ENCODE measurements around the gene KCNQ5.

Gene KCNQ5

DNA sequence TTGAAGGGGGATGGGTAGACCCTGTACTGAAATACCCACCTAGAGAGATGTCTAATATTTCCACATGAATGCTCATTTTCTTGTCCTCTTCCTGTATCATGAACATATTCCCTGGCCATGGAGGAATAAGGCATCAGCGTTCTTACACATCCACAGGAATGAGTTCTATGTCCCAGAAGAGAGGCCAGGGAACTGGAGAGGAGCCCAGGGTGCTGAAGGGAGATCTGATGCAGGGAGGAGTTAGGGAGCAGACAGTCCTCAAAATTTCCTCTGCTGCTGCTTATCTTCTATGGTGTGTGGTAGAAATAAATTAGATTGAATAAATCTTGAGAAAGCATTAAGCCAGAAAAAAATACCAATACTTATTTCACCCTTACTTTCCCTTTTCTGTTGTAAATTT, 295.0 kb downstream of the KCNQ5 start:
- peak; percentile 1 for DNase-seq

DNA sequence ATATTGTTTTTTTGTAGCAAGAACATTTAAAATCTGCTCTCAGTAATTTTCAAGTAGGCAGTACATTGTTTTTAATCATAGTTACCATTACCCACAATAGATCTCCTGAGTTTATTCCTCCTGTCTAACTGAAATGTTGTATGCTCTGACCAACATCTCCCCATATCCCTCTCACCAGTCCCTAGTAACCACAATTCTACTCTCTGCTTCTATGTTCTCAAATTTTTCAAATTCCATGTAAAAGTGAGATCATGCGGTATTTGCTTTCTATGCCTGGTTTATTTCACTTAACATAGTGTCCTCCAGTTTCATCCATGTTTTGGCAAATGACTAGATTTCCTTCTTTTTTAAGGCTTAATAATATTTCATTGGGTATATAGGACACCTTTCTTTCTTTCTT, 300.5 kb downstream of the KCNQ5 start:
- DNase-seq: peak; percentile 11

DNA sequence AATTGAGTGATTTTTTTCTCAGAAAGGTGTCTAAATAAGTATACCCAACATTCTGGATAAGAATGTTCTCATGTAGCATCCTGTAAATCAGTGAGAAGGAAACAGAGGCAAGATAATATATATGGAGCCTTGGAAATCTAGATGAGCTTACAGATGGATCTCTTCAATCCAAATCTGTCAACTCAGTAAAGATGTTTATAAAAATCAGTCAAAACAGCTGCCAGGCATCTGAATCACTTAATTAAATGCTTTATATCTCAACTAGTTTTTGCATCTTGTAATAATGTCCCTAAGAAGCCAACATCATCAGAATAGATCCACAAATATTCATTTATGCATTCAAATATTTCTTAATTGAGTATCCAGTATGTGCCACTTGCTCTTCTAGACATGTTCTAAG, 303.3 kb downstream of the KCNQ5 start:
- DNase-seq: no peak

DNA sequence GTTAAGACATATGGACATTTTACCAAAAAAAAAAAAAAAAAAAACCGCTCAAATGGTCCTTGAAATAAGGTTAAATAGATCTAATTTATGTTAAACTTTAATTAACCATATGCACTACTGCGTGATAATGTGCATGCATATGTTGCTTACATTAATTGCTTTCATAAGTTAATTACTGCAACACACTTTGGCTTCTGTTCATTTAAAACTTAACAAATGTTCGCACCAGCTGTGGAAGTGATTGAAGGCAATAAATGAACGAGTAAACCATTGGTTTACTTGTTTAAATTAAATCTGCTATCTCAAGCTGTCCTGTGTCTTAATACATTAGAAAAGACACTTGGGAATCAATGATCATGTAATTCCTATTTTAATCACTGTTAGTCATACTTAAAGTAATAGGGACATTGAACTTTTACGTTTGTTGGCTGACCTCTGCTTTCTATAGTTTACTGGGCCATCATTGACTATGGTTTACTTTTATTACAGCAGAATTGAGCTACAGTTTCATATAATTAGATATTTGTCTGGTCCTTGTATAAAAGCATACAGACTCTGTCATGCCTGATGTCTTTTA, 308.8 kb downstream of the KCNQ5 start:
- DNase-seq: no peak

DNA sequence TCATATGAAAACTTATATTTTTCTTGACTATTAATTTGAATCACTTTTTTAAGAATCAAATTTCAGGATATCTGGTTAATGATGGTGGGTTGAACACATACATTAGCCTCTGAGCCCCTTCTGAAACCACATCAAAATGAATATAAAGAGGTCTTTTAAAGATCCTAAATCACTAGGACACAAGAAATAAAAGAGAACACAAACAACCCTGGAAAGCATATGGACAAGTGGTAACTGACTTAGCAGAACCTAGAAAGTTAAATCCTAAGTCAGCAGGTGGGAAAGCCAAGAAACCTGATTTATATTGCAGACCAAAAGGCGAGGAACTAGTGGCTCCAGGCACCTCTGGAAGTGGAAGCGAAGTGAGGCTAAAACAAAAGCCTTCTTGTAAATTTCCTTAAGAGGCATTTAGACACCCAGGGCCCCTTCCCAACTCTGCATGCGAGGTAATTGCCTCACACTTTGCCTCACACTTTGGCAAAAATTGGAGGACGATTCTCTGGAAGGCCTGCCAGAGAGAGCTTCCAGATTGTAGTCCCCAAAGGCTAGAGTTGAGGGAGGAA, 309.5 kb downstream of the KCNQ5 start:
- no peak for DNase-seq

DNA sequence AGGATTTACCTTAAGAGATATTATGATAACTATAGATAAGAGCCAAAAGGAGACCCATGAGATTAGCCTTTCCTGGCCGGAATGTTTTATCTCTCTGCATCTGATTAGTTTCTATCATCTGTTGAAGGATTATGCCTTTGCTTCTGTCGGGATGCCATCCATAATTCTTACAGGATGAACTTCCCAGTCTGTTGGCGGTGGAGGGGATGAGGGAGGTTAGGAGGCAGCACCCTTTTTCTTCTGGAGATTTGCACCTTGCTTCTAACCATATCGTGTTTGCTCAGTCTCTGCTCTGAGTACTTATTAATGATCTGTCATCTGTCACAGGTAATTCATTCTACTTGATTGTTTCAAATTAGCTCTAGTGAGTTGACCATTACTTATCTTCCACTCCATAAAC, 311.4 kb downstream of the KCNQ5 start:
- DNase-seq: no peak

DNA sequence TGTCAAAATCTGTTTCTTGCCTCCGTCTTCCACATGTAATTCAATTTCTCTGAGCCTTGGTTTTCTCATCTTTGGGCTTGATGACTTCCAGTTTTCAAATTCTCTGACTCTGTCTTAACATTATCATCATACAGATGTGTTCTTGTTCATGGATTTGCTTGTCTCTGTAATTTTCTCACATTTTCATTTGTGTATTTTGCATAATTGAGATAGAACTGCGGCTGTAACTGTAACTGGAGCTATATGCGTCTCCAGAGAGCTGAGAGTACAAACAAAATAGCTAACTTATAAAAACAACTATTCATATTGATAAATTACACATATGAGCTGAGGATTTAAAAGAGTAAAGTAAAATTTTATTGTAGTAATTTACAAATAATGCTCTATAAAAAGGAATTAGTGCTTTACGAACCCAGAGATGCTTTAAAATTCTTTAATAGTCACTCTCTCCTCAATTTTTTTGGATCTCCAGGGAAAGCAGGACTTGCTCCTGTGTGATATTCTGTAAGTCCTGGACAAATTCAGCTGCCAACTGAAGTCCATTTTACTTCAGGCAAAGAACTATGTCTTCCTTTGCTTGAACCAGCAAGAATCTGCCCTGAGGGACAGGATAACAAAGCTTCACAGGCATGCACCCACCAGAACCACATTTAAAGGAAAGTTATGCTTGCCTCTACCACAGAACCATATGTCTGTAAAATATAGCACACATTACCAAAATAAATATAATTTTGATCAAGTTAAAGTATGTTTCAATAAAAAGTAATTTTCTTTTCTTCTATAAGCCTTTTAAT, 315.1 kb downstream of the KCNQ5 start:
- DNase-seq: no peak

DNA sequence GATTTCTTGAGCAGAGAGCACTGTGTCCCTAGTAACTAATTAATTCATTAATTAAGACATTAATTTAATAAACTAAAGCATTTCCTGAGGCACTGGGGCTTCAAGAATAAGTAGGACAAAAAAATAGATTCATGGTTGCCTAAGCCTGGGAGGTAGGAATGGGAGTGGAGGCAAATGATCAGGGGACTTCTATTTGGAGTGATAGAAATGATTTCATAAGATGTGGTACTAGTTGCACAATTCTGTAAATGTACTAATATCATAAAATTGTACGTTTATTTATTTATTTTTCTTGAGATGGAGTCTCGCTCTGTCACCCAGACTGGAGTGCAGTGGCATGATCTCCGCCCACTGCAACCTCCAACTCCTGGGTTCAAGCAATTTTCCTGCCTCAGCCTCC, 316.2 kb downstream of the KCNQ5 start:
- no peak for DNase-seq

DNA sequence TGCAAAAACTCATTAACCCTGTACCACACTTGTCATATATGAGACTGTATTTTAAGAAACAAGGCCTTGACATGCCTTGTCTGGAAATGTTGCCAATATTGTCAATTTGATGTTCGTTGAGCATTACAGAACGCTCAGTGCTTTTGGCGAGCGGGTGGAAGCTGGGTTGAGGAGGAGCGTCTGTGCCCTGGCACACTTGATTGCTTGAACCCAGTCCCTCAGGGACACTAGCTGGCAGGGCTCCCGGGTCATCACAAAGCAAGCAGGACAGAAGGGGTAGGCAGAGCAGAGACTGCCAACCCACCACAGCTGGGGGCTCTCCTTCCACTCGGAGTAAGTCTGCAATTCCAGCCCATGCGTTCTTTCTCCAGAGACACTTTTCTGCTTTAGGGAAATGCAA, 317.1 kb downstream of the KCNQ5 start:
- DNase-seq: no peak

DNA sequence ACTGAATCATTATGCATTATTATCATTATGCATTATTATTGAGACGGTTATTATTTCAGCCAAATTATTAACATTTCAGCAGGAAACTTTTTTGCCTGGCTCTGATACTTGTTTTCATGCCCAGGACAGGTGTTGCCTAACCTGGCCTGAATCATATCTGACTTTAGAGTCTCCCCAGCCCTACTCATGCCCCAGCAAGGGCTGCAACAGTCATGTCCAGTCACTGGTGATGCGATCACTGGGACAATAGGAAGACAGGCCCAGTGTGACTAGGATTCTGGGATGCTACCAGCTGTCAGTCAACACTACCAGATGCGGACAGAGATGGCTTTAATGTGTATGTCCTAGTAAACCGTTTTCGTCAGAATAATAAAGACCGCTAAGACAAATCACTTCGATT, 318.4 kb downstream of the KCNQ5 start:
- DNase-seq: no peak

DNA sequence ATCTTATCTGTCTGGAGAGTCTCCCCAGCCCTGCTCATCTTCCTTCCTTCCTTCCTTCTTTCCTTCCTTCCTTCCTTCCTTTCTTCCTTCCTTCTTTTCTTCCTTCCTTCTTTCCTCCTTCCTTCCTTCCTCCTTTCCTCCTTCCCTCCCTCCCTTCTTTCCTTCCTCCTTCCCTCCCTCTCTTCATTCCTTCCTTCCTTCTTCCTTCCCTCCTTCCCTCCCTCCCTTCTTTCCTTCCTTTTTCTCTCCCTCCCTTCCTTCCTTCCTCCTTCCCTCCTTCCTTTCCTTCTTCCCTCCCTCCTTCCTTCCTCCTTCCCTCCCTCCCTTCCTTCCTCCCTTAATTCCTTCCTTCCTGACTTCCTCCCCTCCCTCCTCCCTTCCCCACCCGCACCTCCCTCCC, 319.4 kb downstream of the KCNQ5 start:
- DNase-seq: no peak

DNA sequence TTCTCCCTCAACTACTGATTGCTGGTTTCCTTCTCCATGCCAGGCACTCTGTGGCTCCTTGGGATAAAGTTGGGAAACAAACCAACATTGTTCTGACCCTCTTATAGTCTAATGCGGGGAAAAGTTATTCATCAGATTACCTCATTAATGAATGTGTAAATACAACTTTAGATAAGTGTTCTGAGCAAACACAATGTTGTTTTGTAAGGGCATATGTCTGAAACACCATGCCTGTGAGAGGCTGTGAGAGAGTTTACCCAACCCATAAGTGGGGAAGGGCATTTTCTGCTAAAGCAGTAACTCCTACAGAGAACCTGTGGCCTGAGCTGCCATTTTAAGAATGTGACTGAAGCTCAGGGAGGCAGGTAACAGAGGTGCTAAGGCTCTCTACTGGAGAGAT, 319.9 kb downstream of the KCNQ5 start:
- DNase-seq: no peak

DNA sequence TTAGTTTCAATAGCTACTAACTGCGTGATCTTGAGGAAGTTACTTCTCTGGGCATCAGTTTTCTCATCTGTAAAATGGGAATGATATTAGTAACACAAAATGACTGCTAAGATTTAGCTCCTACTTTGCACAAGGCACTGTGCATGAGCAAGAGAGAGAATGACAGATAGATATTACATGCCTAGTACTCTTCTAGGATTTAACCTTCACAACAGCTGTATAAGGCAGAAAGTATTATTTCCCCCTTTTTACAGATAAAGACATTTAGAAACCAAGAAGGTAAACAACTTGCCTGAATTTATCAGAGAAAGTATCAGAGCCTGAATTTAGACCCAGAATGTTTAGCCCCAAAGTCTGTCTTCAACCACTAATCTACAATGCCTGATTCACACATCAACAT, 321.8 kb downstream of the KCNQ5 start:
- DNase-seq: no peak

DNA sequence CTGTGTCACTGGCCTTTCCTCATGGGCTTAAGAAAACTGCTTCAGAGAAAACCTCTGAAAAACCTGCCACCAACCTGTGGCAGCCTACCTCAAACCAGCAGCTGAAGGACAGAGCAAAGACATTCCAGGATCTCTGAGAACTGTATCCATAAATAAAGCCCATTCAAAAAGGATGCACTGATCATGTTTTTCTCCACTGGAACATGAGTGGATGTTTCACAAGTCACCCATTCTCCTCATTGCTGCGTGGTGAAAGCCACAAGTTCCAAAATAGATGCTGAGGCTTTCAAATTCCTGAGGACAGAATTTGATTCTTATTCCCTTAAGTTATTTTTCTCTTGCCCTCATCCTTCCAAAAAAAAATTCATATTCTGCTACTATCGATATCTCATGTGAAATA, 322.8 kb downstream of the KCNQ5 start:
- DNase-seq: peak; percentile 20

DNA sequence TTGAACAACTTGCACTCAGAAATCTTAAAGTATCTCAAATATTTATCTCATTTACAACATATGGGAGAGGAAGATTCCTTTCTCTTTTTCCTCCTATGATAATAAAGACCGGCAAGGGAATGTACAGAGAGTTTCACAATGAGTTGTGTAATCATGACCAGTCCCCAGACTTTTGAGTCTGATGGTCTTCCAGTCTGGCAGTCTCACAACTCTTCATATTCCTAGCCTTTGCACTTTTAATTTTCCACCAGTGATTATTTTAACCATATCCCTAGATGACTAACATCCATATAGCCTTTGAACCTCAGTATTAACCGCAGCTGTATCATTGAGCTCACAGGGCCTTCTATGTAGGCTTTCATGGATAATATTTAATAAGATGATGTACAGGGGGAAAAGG, 324.9 kb downstream of the KCNQ5 start:
- peak; percentile 47 for DNase-seq

DNA sequence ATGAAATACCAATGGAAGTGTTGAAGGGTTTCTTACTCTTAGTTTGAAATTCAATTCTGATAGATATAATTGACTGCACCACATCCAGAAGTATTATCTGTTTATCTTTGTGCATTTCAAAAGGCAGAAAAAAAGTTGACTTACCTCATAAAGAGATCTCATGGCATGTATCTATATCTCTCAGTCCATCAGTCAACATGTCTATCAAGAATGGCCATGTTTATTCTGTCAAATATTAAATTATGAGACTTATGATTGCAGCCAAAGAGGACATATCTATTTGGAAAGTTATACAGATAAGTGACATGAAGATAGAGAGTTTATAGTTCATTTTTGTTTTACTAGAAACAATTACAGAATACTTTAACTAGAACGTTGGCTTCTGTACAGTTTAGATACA, 325.7 kb downstream of the KCNQ5 start:
- DNase-seq: no peak

DNA sequence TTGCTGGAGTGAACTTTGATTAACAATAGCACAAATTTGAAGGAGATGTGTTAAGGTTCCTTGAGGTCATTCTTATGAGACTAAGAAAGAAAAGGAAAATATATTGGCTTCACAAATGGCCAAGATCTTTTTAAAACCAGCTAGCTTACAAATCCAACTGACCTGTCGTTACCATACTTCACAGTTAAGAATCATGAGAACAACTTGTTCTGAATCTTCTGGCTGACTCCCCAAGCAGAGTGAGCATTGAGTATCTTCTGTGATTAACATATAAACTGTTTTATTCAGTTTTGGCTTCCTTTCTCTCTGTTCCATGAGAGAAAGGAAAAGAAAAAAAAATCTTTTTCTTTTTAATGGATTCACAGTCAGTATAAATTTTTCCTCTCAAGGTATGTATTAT, 326.3 kb downstream of the KCNQ5 start:
- DNase-seq: no peak

DNA sequence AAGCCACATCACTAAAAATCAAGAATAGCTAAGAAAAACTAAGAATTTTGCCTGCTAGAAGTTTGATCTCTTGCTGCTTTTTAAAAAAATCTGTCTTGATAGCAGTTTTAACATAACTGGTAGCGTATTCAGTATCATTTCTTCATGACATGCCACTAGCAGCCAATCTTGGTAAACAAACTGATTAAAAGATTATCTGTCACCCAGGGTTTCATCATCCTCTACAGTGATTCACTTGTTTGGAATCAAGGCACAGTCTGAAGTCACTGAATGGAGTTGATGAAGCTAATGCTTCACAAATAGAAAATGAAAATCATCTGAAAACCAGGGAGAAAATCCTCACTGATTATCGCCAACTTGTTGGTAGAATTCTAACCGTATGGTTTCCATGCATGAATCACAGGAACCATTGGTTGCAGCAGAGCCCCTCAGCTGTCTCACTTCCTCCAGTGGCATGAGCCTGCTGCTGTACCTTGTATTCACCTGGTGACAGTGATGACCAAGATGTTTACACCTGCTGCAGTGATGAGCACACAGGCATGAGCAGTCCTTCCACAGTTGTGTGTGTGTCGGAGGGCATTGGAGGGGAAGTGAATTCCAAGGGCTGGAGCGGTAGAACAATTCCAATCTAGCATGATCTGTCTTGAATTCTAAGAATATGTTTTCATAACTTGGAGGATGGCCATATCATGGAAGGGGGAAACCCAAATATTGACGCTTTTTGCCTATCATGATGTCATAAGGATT, 328.4 kb downstream of the KCNQ5 start:
- DNase-seq: peak; percentile 70

DNA sequence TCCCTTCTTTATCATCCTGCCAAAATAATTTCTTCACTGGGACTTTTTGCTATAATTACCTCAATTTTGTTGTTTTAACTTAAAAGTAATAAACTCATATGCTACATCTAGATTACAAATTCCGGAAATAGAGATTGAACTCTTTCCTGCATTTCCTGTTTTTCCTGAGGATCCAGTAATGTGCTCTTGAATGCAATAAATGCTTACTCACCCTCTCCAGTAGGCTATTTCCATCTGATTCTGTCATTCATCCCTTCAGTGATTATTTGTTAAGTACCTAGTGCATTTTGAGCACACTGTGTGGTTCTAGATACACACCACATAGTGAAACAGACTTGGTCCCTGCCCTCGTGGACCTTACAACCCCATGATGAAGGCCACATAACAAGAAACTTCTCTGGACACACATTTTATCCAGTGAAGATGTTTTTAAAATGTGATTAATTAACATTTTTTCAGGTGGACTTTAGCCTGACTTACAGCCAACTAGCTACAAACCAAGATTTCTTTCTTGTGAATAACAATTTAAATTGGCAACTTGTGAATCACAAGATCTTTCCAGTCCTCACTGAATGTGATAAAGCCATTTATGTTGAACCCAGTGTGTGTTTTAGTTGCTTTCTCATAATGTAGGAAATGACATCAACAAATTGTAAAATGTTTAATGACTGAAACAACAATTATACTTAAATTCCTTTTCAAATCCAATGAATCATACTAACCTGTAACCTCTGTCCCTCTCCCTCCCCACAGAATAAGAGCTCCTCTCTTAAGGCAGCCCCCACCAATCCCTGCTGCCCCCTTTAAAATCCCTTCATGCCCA, 331.2 kb downstream of the KCNQ5 start:
- no peak for DNase-seq

DNA sequence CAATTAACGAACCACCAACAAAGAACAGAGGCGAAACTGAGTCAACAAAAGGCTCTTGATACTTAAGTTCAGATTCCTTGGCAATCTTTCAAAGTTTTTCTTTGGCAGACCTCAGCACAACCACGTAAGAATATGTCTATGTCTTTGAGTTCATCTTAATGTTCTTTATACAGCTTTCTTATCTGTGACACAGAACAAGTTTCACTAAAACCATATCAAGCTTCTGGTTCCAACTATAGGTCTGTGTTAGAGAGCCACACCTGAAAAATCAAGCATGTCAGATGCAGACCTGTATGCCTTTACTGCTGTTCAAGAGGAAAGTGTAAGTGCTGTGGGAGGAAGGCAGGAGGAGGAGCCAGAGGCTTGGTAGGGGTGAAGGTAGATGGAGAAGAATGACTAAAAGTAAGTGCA, 332.1 kb downstream of the KCNQ5 start:
- peak; percentile 22 for DNase-seq

DNA sequence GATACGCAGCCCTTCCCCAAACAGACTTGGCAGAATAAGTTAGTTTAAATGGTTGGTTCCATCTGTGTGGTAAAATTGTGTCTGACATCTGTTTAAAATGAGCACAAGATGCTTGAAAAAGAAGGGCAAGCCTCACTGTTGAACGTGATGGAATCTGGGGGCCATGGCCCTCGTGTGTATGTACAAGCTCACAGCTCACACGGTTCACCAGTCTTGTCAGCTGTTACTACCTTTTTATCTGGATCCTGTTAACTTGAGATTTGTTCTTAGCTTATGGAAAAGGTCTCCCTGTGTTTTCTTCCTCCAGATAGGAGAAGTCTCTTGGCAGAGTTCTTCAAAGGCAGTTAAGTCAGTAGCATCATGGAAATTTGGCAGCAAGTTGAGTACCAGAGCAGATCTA, 332.9 kb downstream of the KCNQ5 start:
- DNase-seq: no peak

DNA sequence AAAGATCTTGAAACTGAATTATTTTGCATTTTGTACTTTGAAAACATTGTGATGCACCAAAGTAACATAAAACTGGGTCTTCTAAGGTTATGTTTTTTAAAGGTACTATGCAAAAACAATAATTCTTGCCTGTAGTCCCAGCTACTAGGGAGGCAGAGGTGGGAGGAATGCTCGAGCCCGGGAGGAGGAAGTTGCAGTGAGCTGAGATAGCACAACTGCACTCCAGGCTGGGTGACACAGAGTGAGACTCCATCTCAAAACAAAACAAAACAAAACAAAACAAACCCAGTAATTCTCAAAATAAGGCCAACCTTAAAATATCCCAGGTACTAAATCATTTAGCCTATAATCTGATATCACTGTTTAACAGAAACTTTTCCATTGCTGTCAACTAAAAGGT, 333.8 kb downstream of the KCNQ5 start:
- DNase-seq: no peak

DNA sequence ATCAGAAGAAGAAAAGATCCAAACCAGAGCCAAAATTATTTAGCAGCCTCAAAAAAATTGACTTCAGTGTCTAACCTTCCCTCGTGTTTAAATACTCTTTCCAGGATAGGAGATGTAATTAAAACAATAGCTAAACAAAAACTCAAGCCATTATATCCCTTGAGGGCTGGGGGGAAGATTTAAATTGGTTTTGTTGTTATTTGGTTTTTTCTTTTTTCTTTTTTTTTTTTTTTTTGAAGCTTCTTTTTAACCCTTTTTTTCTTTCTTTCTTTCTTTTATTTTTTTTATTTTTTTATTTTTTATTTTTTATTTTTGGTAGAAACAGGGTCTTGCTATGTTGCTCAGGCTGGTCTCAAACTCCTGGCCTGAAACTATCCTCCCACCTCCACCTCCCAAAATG, 334.4 kb downstream of the KCNQ5 start:
- no peak for DNase-seq

Measured in fibroblast of skin of scalp (primary cell).